Measurements from ENCODE around the gene SETD2.

- no peak for TF ChIP-seq POLR2A (IDR thresholded peaks at IDR 0.05; ENCODE audit: low read length)
- TF ChIP-seq GATA1 (IDR thresholded peaks at IDR 0.05; ENCODE audit: low read depth, low read length), result no peak
Observed at GRCh38 chr3:47103619-47104018, 60.3 kb downstream of the SETD2 start.
